Endothelial cell of umbilical vein (primary cell): ENCODE results near the gene LINC01488. TPM values are rescaled to one million over a fixed set of nuclear protein-coding genes. Genes with fewer than 3 reads are reported as not detected.

Source experiments
- BruUV-seq: library from RNA; stranded (reverse); fragments of 400-500 nt; replicated peaks from 2 replicates; lab custom pipeline; 2021; lab: Mats Ljungman, UMichigan
- CTCF ChIA-PET: fragments of 300-600, 350-600 bp; sonication (Branson Sonifier 250); formaldehyde crosslinking; loops from one replicate; lab custom pipeline; 2021; ENCODE audit warnings: antibody characterized with exemption, inconsistent platforms; lab: Charles Lee
- POLR2A ChIA-PET: fragments of 300-600, 350-600 bp; sonication (Branson Sonifier 250); formaldehyde crosslinking; loops from one replicate; lab custom pipeline; 2021; ENCODE audit warnings: antibody characterized with exemption, inconsistent platforms; lab: Charles Lee
- DNase-seq: peaks from one replicate; pipeline ENCODE4 v3.0.0-alpha.2; 2011; ENCODE audit warnings: low read depth, low spot score
- FAIRE-seq: peaks from 2 replicates; lab custom pipeline; 2011; peaks lifted over from hg19 to GRCh38; lab: Jason Lieb, UNC
- H2AFZ ChIP-seq: 2 replicates; pipeline ENCODE4 v1.6.0; 2012; ENCODE audit warnings: low read depth, low read length, control low read depth, inconsistent platforms
- H3K27ac ChIP-seq: 2 replicates; pipeline ENCODE4 v1.5.1; 2011; ENCODE audit warnings: low read depth, mild to moderate bottlenecking, control low read depth, low read length, moderate library complexity; ENCODE audit not compliant: insufficient read depth
- H3K27me3 ChIP-seq, 2 experiments: 2 replicates each; pipeline versions ENCODE4 v1.6.0 to v1.6.1; 2011; ENCODE audit warnings: low read length in 2 of 2, mixed read lengths in 1 of 2; ENCODE audit not compliant: control insufficient read depth in 2 of 2, insufficient read depth in 2 of 2
- H3K36me3 ChIP-seq, 2 experiments: 2 replicates in 1 of 2; 3 replicates in 1 of 2; pipeline ENCODE4 v1.5.1; 2011; ENCODE audit warnings: low read length in 2 of 2, mild to moderate bottlenecking in 1 of 2, moderate library complexity in 1 of 2; ENCODE audit not compliant: control insufficient read depth in 2 of 2, insufficient read depth in 2 of 2; ENCODE audit errors: extremely low read depth in 1 of 2
- H3K4me1 ChIP-seq: 3 replicates; pipeline ENCODE4 v1.5.1; 2011; ENCODE audit warnings: mild to moderate bottlenecking, low read length; ENCODE audit not compliant: control insufficient read depth, insufficient read depth; ENCODE audit errors: extremely low read depth
- H3K4me2 ChIP-seq: 2 replicates; pipeline ENCODE4 v1.6.1; 2011; ENCODE audit warnings: low read length, control low read depth, mixed read lengths; ENCODE audit not compliant: insufficient read depth
- H3K4me3 ChIP-seq, 3 experiments: fragments of 200-600 bp in 1 of 3; sonication (generic), shearing (Covaris generic) in 1 of 3; replicated peaks in 1 of 3; 2 replicates each; pipeline ENCODE4 v1.5.1; 2011 to 2016; ENCODE audit warnings: control low read depth in 3 of 3, low read length in 3 of 3, mild to moderate bottlenecking in 2 of 3, inconsistent platforms in 1 of 3, low read depth in 1 of 3, moderate library complexity in 1 of 3; ENCODE audit not compliant: insufficient read depth in 1 of 3
- H3K79me2 ChIP-seq: 2 replicates; pipeline ENCODE4 v1.6.0; 2012; ENCODE audit warnings: low read length, inconsistent platforms; ENCODE audit not compliant: control insufficient read depth, insufficient read depth
- H3K9ac ChIP-seq: replicated peaks from 2 replicates; pipeline ENCODE3; 2011; ENCODE audit warnings: low read length, control low read depth; ENCODE audit not compliant: insufficient read depth; ENCODE audit errors: extremely low read depth
- H3K9me1 ChIP-seq: replicated peaks from 3 replicates; pipeline ENCODE4 v1.6.0; 2011; ENCODE audit warnings: mild to moderate bottlenecking, low read length; ENCODE audit not compliant: control insufficient read depth, insufficient read depth; ENCODE audit errors: extremely low read depth
- H3K9me3 ChIP-seq: replicated peaks from 2 replicates; pipeline ENCODE4 v1.5.1; 2012; ENCODE audit warnings: low read length, inconsistent platforms; ENCODE audit not compliant: control insufficient read depth, insufficient read depth
- H4K20me1 ChIP-seq: replicated peaks from 2 replicates; pipeline ENCODE3; 2011; ENCODE audit warnings: mild to moderate bottlenecking, low read length; ENCODE audit not compliant: control insufficient read depth, insufficient read depth; ENCODE audit errors: extremely low read depth
- EZH2 ChIP-seq: IDR thresholded peaks from 2 replicates; pipeline ENCODE4 v1.6.1; 2012; ENCODE audit warnings: borderline replicate concordance, low read depth, mild to moderate bottlenecking, moderate library complexity, low read length, inconsistent platforms; ENCODE audit not compliant: severe bottlenecking
- FOS ChIP-seq: IDR thresholded peaks from 2 replicates; pipeline ENCODE4 v1.6.1; 2011; ENCODE audit warnings: mild to moderate bottlenecking, low read length, moderate library complexity, borderline replicate concordance; ENCODE audit not compliant: insufficient read depth
- GATA2 ChIP-seq: IDR thresholded peaks from 2 replicates; pipeline ENCODE4 v1.7.0; 2011; ENCODE audit warnings: low read depth, mild to moderate bottlenecking, moderate library complexity, mixed read lengths, low read length; ENCODE audit not compliant: insufficient read length, insufficient read depth
- JUN ChIP-seq: IDR thresholded peaks from 2 replicates; pipeline ENCODE4 v1.6.1; 2011; ENCODE audit warnings: borderline replicate concordance, low read depth; ENCODE audit not compliant: insufficient read length, insufficient read depth
- POLR2AphosphoS5 ChIP-seq: IDR thresholded peaks from 2 replicates; pipeline ENCODE4 v1.6.1; 2012; ENCODE audit warnings: low read depth, mild to moderate bottlenecking, control low read depth, low read length, moderate library complexity; ENCODE audit not compliant: insufficient read depth
- dilution Hi-C: fragments of 300-500 bp; cut with MboI; formaldehyde crosslinking; loops from one replicate; pipeline ENCODE4 v1.15.0; 2019; ENCODE audit warnings: low sequenced_read_pairs; ENCODE audit not compliant: extremely low pct_ligation_motif_present
- intact Hi-C: fragments of 100-400 bp; cut with micrococcal nuclease; formaldehyde crosslinking; loops from one replicate; pipeline ENCODE4 v1.10.0; 2022
- polyA plus RNA-seq, 4 experiments: library from polyadenylated mRNA; depleted of rRNA in 3 of 4; stranded (reverse) in 3 of 4; unstranded in 1 of 4; fragments of >200 nt; gene quantifications; 2 replicates each; pipeline versions ENCODE4 v1.2.1 to v1.2.3, GENCODE V29; 2011 to 2012; ENCODE audit warnings: missing spikeins in 1 of 4
- total RNA-seq: library from RNA; stranded (reverse); gene quantifications from 2 replicates; pipeline ENCODE4 v1.2.3, GENCODE V29; 2021
- TF ChIP-seq, protein P1 (sequence below), 2 donors: IDR thresholded peaks; 1 replicate in 1 of 2; 2 replicates in 1 of 2; pipeline ENCODE4 v1.5.1; 2011; ENCODE audit warnings: low read length in 2 of 2, mild to moderate bottlenecking in 2 of 2, moderate library complexity in 2 of 2, control low read depth in 1 of 2, inconsistent platforms in 1 of 2, low read depth in 1 of 2; ENCODE audit not compliant: insufficient read depth in 1 of 2; ENCODE audit errors: extremely low read depth in 1 of 2
- TF ChIP-seq, protein P2 (sequence below): IDR thresholded peaks from 2 replicates; pipeline ENCODE4 v1.6.1; 2011; ENCODE audit not compliant: insufficient read depth, insufficient read length

Gene LINC01488
- total and polyA plus RNA-seq, 2 donors (not counting 3 experiments of a cell fraction or from before 2014, with no cell fraction given), result not detected

DNA sequence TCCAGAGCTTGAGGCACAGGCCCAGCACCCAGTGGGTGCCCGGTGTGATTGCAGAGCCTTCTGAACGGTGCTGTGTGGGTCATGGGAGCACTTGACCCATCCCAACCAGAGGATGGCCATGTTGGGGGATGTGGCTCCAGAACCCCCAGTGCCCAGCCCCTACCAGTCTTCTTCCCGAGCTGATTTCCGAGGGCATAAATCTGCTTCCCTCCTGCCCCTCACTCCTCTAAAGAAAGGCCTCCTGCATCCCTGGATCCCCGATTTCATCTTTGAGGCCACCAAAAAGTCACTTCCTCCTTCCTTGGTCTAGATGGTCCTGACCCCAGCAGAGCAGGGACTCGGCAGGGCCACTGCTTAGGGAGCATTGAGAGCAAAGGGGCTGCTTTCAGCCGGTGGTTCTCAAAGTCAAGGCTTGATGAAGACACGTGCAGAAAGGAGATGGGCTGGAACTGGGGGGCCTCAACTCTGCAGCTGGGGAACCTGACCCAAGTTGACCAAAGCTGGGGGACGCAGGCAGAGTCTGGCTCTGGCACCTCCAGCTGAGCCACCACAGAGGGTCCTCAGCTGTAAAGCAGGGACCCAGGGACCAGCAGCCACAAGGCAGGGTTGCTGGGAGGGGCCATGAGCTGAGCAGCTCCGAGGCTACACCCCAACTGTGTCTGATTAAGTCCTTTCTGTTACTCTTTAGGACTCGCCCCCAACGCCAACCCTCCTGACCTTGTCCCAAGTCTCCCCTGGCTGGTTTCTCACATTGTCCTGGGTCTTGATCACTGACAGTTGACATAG lies 56.6 kb downstream of the LINC01488 start:
- Histone ChIP-seq H4K20me1 (no peaks in the 10 kb centered on the region), H3K9ac (no peak overlapping the region), H3K36me3 (no peaks in the 10 kb centered on the region), H3K27me3 (no peaks in the 10 kb centered on the region), H3K4me3 (no peak overlapping the region), H3K9me3 (no peaks in the 10 kb centered on the region), H3K4me2 (no peak overlapping the region), H3K27ac (no peak overlapping the region), H2AFZ (no peak overlapping the region), H3K4me1 (peaks cover 7% of the 10 kb centered on the region), H3K9me1 (no peaks in the 10 kb centered on the region), H3K79me2 (no peaks in the 10 kb centered on the region)
- TF ChIP-seq EZH2 (no peak), POLR2AphosphoS5 (no peak), FOS (no peak), GATA2 (no peak), JUN (no peak)
- TF ChIP-seq, protein P1, sequence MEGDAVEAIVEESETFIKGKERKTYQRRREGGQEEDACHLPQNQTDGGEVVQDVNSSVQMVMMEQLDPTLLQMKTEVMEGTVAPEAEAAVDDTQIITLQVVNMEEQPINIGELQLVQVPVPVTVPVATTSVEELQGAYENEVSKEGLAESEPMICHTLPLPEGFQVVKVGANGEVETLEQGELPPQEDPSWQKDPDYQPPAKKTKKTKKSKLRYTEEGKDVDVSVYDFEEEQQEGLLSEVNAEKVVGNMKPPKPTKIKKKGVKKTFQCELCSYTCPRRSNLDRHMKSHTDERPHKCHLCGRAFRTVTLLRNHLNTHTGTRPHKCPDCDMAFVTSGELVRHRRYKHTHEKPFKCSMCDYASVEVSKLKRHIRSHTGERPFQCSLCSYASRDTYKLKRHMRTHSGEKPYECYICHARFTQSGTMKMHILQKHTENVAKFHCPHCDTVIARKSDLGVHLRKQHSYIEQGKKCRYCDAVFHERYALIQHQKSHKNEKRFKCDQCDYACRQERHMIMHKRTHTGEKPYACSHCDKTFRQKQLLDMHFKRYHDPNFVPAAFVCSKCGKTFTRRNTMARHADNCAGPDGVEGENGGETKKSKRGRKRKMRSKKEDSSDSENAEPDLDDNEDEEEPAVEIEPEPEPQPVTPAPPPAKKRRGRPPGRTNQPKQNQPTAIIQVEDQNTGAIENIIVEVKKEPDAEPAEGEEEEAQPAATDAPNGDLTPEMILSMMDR (IDR thresholded peaks at IDR 0.05; ENCODE audit: extremely low read depth in 1 of 2, insufficient read depth in 1 of 2, low read depth in 1 of 2, low read length in 2 of 2), result no peak
- TF ChIP-seq, protein P2, sequence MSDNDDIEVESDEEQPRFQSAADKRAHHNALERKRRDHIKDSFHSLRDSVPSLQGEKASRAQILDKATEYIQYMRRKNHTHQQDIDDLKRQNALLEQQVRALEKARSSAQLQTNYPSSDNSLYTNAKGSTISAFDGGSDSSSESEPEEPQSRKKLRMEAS, result no peak
- intact Hi-C loops (no loop called here), dilution Hi-C loops (no loop called here)
- DNase-seq (no peak), FAIRE-seq (no peak)
- BruUV-seq, result no TSS peak
- POLR2A ChIA-PET, result interaction anchor here (0.5 kb wide), 1 partner anchor 41 kb away, joined by 8 read pairs; no protein-coding TSS in a partner anchor
- CTCF ChIA-PET, result no interaction called here
